Activated effector memory CD4-positive, alpha-beta T cell treated with anti-CD3 and anti-CD28 coated beads, Interleukin-2, amount 50 U/mL, for 16 hours (primary cell): ENCODE measurements around the gene GUCA1C.
A peak's percentile ranks its signal among the peaks of the same experiment; 100 is the strongest.

Experiments used
- DNase-seq: peaks from one replicate; pipeline ENCODE4 v3.0.0-alpha.2; 2020

The GUCA1C gene

GRCh38 chr3:108899530-108899929, 54.1 kb downstream of the GUCA1C start:
- DNase-seq: no peak

- DNase-seq: no peak
Measured at GRCh38 chr3:108897883-108898282, 55.8 kb downstream of the GUCA1C start.

- no peak for DNase-seq
Measured at GRCh38 chr3:108894981-108895380, 58.7 kb downstream of the GUCA1C start.

DNA sequence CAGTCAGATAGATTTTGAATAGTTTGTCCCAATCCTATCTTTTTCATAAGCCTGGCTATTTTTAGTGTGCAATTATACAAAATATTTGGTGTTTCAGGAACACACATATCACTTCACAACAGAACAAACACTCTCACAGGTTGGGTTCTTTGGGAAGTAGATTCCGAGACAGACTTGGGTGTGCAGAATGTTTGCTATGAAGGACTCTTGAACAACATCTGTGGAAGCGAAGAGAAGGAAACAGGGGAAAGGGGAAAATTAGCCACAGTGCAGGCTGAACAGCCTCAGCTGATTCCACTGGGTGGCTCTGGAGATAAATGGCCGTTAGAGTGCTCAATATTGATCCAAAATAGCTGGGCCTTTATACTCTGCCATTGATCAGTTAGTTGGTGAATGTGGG, 61.8 kb downstream of the GUCA1C start:
- no peak for DNase-seq

DNA sequence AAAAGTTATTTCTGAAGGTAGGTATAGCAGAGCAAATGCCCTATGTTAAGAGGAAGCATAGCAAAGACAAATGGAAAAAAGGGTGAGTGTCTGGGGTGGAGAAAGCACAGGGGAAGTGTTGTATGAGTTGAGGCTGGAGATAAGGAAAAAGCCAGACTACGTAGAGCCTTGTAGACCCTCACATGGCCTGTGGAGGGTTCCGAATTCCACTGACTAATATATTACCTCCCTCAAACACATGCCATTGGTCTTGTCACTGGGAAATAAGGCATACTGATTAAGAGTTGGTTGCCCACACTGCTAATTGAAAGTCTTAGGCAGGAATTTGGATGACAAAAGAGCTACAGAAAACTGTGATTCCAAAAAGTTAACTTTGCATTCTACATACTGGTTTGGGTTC, 65.9 kb downstream of the GUCA1C start:
- DNase-seq: no peak

GRCh38 chr3:108887121-108887520, 66.6 kb downstream of the GUCA1C start:
- DNase-seq: no peak

DNA sequence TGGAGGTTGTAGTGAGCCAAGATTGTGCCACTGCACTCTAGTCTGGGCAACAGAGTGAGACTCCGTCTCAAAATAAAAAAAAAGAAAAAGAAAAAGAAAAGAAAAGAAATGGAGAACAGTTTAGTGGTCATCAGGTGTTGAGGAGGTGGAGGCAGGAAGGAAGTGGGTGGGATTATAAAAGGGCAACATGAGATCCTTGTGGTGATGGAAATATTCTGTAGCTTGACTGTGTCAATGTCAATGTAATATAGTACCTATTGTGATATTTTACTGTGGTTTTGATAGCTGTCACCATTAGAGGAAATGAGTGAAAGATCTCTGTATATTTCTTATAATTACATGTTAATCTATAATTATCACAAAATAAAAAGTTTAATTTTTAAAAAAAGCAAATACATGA, 70.3 kb downstream of the GUCA1C start:
- DNase-seq: no peak

GRCh38 chr3:108882762-108883161, 70.9 kb downstream of the GUCA1C start:
- DNase-seq: no peak

DNA sequence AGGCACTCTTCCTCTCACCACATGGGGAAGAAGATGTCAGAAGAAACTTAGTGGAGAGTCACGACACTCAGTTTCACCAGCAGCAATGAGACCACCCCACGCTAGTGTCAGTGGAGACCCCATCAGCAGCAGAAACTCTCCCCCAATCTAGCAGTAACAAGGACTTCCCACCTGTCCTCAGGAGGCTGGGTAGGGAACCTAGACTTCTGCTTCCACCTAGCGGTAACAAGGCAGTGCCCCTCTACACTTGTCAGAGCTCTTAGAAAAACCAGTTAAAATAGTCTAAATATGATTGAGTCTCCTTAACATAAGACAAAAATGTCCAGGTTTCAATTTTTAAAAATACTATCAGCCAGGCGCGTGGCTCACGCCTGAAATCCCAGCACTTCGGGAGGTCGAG, 73.8 kb downstream of the GUCA1C start:
- DNase-seq: no peak

DNA sequence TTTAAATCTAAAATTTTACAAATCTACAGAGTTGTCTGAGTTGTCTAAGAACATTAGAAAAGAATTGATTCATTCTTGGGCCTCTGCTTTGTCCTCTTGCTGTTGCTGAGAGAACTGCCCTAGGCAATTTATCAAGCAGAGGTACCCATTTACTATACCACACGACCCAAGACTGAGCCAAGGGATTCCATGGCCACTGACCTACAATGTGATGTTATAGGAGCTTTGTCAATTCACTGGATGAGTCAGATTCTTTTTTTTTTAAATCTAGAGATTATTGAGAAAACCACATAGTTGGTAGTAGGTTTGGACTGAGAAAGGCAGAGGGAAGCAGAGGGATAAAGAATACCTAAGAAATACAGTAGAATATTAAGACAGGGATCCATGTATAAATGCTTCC, 75.8 kb downstream of the GUCA1C start:
- DNase-seq: no peak

- no peak for DNase-seq
Measured at GRCh38 chr3:108863799-108864135, 89.9 kb downstream of the GUCA1C start.

- DNase-seq: peak; percentile 69
Measured at GRCh38 chr3:108862865-108863798, 90.5 kb downstream of the GUCA1C start.

GRCh38 chr3:108861401-108861800, 92.3 kb downstream of the GUCA1C start:
- DNase-seq: no peak
